Measurements from ENCODE around the gene DPF3.

- TF ChIP-seq, protein P1, sequence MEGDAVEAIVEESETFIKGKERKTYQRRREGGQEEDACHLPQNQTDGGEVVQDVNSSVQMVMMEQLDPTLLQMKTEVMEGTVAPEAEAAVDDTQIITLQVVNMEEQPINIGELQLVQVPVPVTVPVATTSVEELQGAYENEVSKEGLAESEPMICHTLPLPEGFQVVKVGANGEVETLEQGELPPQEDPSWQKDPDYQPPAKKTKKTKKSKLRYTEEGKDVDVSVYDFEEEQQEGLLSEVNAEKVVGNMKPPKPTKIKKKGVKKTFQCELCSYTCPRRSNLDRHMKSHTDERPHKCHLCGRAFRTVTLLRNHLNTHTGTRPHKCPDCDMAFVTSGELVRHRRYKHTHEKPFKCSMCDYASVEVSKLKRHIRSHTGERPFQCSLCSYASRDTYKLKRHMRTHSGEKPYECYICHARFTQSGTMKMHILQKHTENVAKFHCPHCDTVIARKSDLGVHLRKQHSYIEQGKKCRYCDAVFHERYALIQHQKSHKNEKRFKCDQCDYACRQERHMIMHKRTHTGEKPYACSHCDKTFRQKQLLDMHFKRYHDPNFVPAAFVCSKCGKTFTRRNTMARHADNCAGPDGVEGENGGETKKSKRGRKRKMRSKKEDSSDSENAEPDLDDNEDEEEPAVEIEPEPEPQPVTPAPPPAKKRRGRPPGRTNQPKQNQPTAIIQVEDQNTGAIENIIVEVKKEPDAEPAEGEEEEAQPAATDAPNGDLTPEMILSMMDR (IDR thresholded peaks at IDR 0.05), result no peak
- TF ChIP-seq POLR2A (IDR thresholded peaks at IDR 0.05), result no peak
Measured at GRCh38 chr14:72701605-72702004, 192.3 kb downstream of the DPF3 start.

Measured in heart left ventricle (tissue), 13 donors.